ENCODE results near the gene TCEA2. TPM values are rescaled to one million over a fixed set of nuclear protein-coding genes. Genes with fewer than 3 reads are reported as not detected.

TCEA2 gene
- total and polyA plus RNA-seq, 2 donors from 2014 or later, result 53.8 to 90.9 TPM

GRCh38 chr20:64031822-64032314, 31.1 kb upstream of the TCEA2 start:
- Histone ChIP-seq H3K9me3 (ENCODE audit: control insufficient read depth in 2 of 3, insufficient read depth in 1 of 3, low read length in 3 of 3) (no peaks in the 10 kb centered on the region), H3K9ac (ENCODE audit: low read length in 3 of 3) (no peak overlapping the region), H3K4me3 (ENCODE audit: low read length in 3 of 3) (no peak overlapping the region), H3K27me3 (ENCODE audit: control insufficient read depth, insufficient read depth, low read length) (no peaks in the 10 kb centered on the region), H3K36me3 (ENCODE audit: control insufficient read depth in 2 of 3, insufficient read depth in 3 of 3, low read length in 3 of 3) (peaks cover 2 to 39% (median 26%) of the 10 kb centered on the region in 3 donors), H3K4me1 (ENCODE audit: control insufficient read depth in 2 of 3, insufficient read depth in 2 of 3, low read depth in 1 of 3, low read length in 3 of 3) (no peaks in the 10 kb centered on the region), H3K27ac (ENCODE audit: low read depth in 2 of 2, low read length in 2 of 2) (no peak overlapping the region)
- DNase-seq (no peak), FAIRE-seq (no peak)
- TF ChIP-seq CTCF (IDR thresholded peaks at IDR 0.05; ENCODE audit: borderline replicate concordance, extremely low read depth, insufficient read depth), result no peak
- intact Hi-C loops (cut with DNase I), result no loop called here

DNA sequence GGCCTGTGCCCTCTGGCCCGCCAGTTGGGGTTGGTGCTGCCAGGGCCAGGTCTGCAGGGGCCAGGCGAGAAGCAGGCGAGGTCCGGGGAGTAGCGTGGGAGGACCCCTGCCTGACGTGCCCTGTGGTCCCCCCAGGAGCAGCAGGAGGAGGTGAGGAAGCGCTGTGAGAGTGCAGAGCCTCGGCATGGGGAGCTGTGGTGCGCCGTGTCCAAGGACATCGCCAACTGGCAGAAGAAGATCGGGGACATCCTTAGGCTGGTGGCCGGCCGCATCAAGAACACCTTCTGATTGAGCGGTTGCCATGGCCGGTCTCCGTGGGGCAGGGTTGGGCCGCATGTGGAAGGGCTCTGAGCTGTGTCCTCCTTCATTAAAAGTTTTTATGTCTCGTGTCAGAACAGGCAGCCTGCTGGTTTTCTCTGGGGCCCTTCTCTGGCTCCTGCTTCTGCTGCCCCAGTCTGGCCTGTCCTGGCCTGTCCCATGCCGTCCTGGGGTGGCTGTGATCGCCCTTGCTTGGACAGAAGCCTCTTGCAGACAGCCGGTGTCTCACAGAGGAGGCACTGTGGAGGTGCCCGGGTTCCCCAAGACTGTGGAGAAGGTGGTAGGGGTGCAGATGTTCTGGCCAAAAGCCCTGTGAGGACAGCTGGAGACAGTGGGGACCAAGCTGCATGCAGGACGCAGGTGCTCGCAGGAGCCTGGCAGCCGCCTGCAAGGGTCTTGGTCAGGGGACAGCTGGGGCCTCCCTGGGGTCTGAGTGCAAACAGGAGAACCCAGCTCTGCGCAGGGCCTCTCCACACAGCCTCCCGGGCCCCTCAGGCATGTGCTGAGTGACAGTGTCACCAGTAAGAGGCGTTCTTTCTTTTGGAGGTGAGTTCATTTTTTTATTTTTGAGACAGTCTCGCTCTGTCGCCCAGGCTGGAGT, 30.0 kb upstream of the TCEA2 start:
- intact Hi-C loops (cut with DNase I), result no loop called here
- H3K36me3 ChIP-seq (ENCODE audit: control insufficient read depth in 2 of 3, insufficient read depth in 3 of 3, low read length in 3 of 3), result peaks cover 0 to 28% (median 16%) of the 10 kb centered on the region in 3 donors
- DNase-seq, result no peak

GRCh38 chr20:64033981-64034493, 29.0 kb upstream of the TCEA2 start:
- Histone ChIP-seq H3K27me3 (ENCODE audit: control insufficient read depth, insufficient read depth, low read length) (no peaks in the 10 kb centered on the region), H3K4me1 (ENCODE audit: control insufficient read depth in 2 of 3, insufficient read depth in 2 of 3, low read depth in 1 of 3, low read length in 3 of 3) (peaks cover 0 to 2% (median 0%) of the 10 kb centered on the region in 3 donors), H3K4me3 (ENCODE audit: low read length in 3 of 3) (no peak overlapping the region), H3K27ac (ENCODE audit: low read depth in 2 of 2, low read length in 2 of 2) (no peak overlapping the region), H3K36me3 (ENCODE audit: control insufficient read depth in 2 of 3, insufficient read depth in 3 of 3, low read length in 3 of 3) (peaks cover 0 to 22% (median 12%) of the 10 kb centered on the region in 3 donors), H3K9me3 (ENCODE audit: control insufficient read depth in 2 of 3, insufficient read depth in 1 of 3, low read length in 3 of 3) (no peaks in the 10 kb centered on the region), H3K9ac (ENCODE audit: low read length in 3 of 3) (no peak overlapping the region)
- DNase-seq, result peak in 3 of 5 donors; percentile 12 to 82 (median 65)
- intact Hi-C loops (cut with DNase I), result no loop called here
- TF ChIP-seq CTCF (IDR thresholded peaks at IDR 0.05; ENCODE audit: borderline replicate concordance, extremely low read depth, insufficient read depth), result no peak
- FAIRE-seq, result no peak

More for the DNA sequence above, 30.0 kb upstream of the TCEA2 start:
- Histone ChIP-seq H3K27me3 (ENCODE audit: control insufficient read depth, insufficient read depth, low read length) (no peaks in the 10 kb centered on the region), H3K27ac (ENCODE audit: low read depth in 2 of 2, low read length in 2 of 2) (no peak overlapping the region), H3K9me3 (ENCODE audit: control insufficient read depth in 2 of 3, insufficient read depth in 1 of 3, low read length in 3 of 3) (no peaks in the 10 kb centered on the region), H3K4me1 (ENCODE audit: control insufficient read depth in 2 of 3, insufficient read depth in 2 of 3, low read depth in 1 of 3, low read length in 3 of 3) (no peaks in the 10 kb centered on the region), H3K9ac (ENCODE audit: low read length in 3 of 3) (no peak overlapping the region), H3K4me3 (ENCODE audit: low read length in 3 of 3) (no peak overlapping the region)
- no peak for FAIRE-seq
- TF ChIP-seq CTCF (IDR thresholded peaks at IDR 0.05; ENCODE audit: borderline replicate concordance, extremely low read depth, insufficient read depth), result no peak

All from kidney (tissue), 14 donors.